Kidney (tissue), 14 donors: ENCODE data around the gene MAGIX. TPM values are rescaled to one million over a fixed set of nuclear protein-coding genes. Genes with fewer than 3 reads are reported as not detected.

Source experiments
- DNase-seq, 5 donors: peaks; one replicate each; pipeline ENCODE4 v3.0.0-alpha.2; 2013 to 2020
- FAIRE-seq: peaks from 2 replicates; lab custom pipeline; 2012; peaks lifted over from hg19 to GRCh38; lab: Jason Lieb, UNC
- H3K27ac ChIP-seq, 2 donors: one replicate each; pipeline ENCODE4 v1.7.0; 2013; ENCODE audit warnings: low read depth in 2 of 2, low read length in 2 of 2, inconsistent platforms in 1 of 2
- H3K27me3 ChIP-seq: one replicate; pipeline ENCODE4 v1.7.1; 2013; ENCODE audit warnings: low read length, inconsistent platforms; ENCODE audit not compliant: control insufficient read depth, insufficient read depth
- H3K36me3 ChIP-seq, 3 donors: one replicate each; pipeline versions ENCODE4 v1.7.0 to v1.7.1; 2013; ENCODE audit warnings: low read length in 3 of 3, control low read depth in 1 of 3, inconsistent platforms in 1 of 3; ENCODE audit not compliant: insufficient read depth in 3 of 3, control insufficient read depth in 2 of 3
- H3K4me1 ChIP-seq, 3 donors: one replicate each; pipeline versions ENCODE4 v1.7.0 to v1.7.1; 2013; ENCODE audit warnings: low read length in 3 of 3, inconsistent platforms in 1 of 3, low read depth in 1 of 3; ENCODE audit not compliant: control insufficient read depth in 2 of 3, insufficient read depth in 2 of 3
- H3K4me3 ChIP-seq, 3 donors: one replicate each; pipeline versions ENCODE4 v1.7.0 to v1.8.1; 2013; ENCODE audit warnings: low read length in 3 of 3, control low read depth in 1 of 3, inconsistent platforms in 1 of 3
- H3K9ac ChIP-seq, 3 donors: one replicate each; pipeline versions ENCODE4 v1.7.0 to v1.7.1; 2013; ENCODE audit warnings: low read length in 3 of 3, control low read depth in 1 of 3, inconsistent platforms in 1 of 3
- H3K9me3 ChIP-seq, 3 donors: one replicate each; pipeline versions ENCODE4 v1.7.0 to v1.7.1; 2013; ENCODE audit warnings: low read length in 3 of 3, control low read depth in 1 of 3, inconsistent platforms in 1 of 3; ENCODE audit not compliant: control insufficient read depth in 2 of 3, insufficient read depth in 1 of 3
- intact Hi-C: fragments of 100-400 bp; cut with DNase I; formaldehyde crosslinking; loops from one replicate; pipeline ENCODE4 v1.11.1; 2022
- polyA plus RNA-seq: library from polyadenylated mRNA; stranded (reverse); fragments of 350-450 nt; fragmentation: Illumina TruSeq; extraction: RNeasy Lipid Tissue Mini Kit (QIAGEN cat#74804); gene quantifications from one replicate; pipeline ENCODE4 v1.2.3, GENCODE V29; 2014; ENCODE audit warnings: low read depth, low replicate concordance; ENCODE audit not compliant: insufficient read depth
- total RNA-seq: library from RNA; stranded (reverse); fragmentation: NEBNext Ultra II Directional; extraction: Animal tissue kit (Norgen Biotek cat#: 25700); gene quantifications from one replicate; pipeline ENCODE4 v1.2.1, GENCODE V29; 2021
- TF ChIP-seq, protein P1 (sequence below): IDR thresholded peaks from 3 replicates; pipeline ENCODE4 v1.5.1; 2012; ENCODE audit warnings: mild to moderate bottlenecking, moderate library complexity, borderline replicate concordance; ENCODE audit not compliant: insufficient read depth; ENCODE audit errors: extremely low read depth
- donor health status: control.
- donor health status: control.
- donor health status: control.
- donor health status: control.
- donor health status: control.
- donor health status: DM: yes; HTN: yes; CAD: no.
- donor health status: Normal renal cell carcinoma (clear cell type).

MAGIX gene
- total and polyA plus RNA-seq, 2 donors from 2014 or later = 11.6 to 34.0 TPM

DNA sequence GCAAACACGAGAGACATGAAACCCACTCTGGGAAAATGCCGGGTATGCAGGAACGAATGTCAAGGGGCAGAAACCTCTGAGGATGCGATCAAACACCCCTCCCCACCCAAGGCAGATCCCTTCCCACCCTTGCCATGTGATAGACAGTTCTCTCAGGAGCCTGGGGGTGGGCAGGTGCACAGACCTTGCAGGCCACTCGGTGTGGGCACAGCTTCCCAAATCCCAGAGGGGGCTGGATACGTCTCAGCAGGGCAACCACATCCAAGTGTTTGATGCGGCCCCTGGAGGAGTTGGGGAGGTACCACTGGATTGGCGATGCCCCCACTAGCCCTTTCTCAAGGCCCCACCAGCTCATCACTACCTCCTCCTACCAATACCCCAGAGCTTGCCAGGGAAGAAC is 47.8 kb downstream of the MAGIX start:
- no peaks in the 10 kb centered on the region for H3K27me3 ChIP-seq
- no peak for FAIRE-seq

DNA sequence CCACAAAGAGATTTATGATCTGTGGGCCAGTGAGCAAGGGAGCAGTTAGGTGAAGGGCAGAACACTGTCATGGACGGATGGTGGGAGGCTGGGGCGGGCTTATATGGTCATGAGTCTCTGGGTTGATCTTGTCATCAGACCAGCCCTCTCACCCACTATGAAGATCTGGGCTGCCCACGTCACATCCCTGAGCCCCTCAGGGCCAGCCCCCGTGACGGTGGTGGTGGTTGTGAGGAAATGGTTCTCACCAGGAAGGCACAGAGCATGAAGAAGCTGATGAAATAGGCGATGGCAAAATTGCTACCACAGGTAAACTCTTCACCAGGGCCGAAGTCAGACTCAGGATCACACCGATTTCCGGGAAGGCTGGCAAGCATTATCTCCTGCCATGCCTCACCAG is 48.5 kb downstream of the MAGIX start:
- H3K4me3 ChIP-seq = no peak overlapping the region
- H3K4me1 ChIP-seq = no peaks in the 10 kb centered on the region
- no peaks in the 10 kb centered on the region for H3K9me3 ChIP-seq
- DNase-seq (no peak), FAIRE-seq (no peak)
- no peaks in the 10 kb centered on the region for H3K27me3 ChIP-seq
- intact Hi-C loops = no loop called here
- no peak overlapping the region for H3K9ac ChIP-seq
- H3K36me3 ChIP-seq = no peaks in the 10 kb centered on the region
- H3K27ac ChIP-seq = no peak overlapping the region
- TF ChIP-seq, protein P1, sequence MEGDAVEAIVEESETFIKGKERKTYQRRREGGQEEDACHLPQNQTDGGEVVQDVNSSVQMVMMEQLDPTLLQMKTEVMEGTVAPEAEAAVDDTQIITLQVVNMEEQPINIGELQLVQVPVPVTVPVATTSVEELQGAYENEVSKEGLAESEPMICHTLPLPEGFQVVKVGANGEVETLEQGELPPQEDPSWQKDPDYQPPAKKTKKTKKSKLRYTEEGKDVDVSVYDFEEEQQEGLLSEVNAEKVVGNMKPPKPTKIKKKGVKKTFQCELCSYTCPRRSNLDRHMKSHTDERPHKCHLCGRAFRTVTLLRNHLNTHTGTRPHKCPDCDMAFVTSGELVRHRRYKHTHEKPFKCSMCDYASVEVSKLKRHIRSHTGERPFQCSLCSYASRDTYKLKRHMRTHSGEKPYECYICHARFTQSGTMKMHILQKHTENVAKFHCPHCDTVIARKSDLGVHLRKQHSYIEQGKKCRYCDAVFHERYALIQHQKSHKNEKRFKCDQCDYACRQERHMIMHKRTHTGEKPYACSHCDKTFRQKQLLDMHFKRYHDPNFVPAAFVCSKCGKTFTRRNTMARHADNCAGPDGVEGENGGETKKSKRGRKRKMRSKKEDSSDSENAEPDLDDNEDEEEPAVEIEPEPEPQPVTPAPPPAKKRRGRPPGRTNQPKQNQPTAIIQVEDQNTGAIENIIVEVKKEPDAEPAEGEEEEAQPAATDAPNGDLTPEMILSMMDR = no peak

More for the DNA sequence above, 47.8 kb downstream of the MAGIX start:
- H3K4me3 ChIP-seq = no peak overlapping the region
- H3K9me3 ChIP-seq = no peaks in the 10 kb centered on the region
- no peak overlapping the region for H3K9ac ChIP-seq
- no peak overlapping the region for H3K27ac ChIP-seq
- H3K4me1 ChIP-seq = no peaks in the 10 kb centered on the region
- TF ChIP-seq, protein P1 = no peak
- no peaks in the 10 kb centered on the region for H3K36me3 ChIP-seq
- no peak for DNase-seq
- intact Hi-C loops = no loop called here

DNA sequence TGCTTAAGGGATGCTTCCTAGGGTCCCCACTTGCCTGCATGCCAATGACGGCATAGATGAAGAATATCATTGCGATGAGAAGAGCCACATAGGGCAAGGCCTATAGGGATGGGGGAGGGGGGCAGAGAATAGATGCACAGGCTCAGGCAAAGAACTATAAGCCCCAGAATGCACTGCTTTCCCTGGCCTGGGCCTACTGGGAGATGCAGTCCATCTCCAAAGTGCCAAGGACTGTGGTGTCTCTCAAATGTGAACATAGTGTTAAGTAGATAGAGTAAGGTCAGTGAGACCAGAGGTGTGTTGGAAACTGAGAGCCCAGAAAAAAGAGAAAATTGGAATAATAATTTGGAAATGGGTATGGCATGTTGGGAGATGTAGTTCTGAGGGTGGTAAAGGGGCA is 49.7 kb downstream of the MAGIX start:
- DNase-seq = no peak
- no peak for FAIRE-seq
- no peaks in the 10 kb centered on the region for H3K4me1 ChIP-seq
- H3K9me3 ChIP-seq = no peaks in the 10 kb centered on the region
- intact Hi-C loops = no loop called here
- no peak overlapping the region for H3K4me3 ChIP-seq
- H3K9ac ChIP-seq = no peak overlapping the region
- no peak overlapping the region for H3K27ac ChIP-seq
- no peaks in the 10 kb centered on the region for H3K36me3 ChIP-seq
- TF ChIP-seq, protein P1 = no peak
- H3K27me3 ChIP-seq = no peaks in the 10 kb centered on the region

- H3K9ac ChIP-seq = no peak overlapping the region
- H3K4me3 ChIP-seq = no peak overlapping the region
- no peaks in the 10 kb centered on the region for H3K9me3 ChIP-seq
- no peak overlapping the region for H3K27ac ChIP-seq
- H3K27me3 ChIP-seq = no peaks in the 10 kb centered on the region
- no peaks in the 10 kb centered on the region for H3K36me3 ChIP-seq
- no peaks in the 10 kb centered on the region for H3K4me1 ChIP-seq
- intact Hi-C loops = no loop called here
- DNase-seq (no peak), FAIRE-seq (no peak)
- TF ChIP-seq, protein P1 = no peak
Measured at GRCh38 chrX:49212861-49213260, 50.3 kb downstream of the MAGIX start.
